HCT116 (cell line): ENCODE measurements around the gene SPAG8. TPM values are rescaled to one million over a fixed set of nuclear protein-coding genes. Genes with fewer than 3 reads are reported as not detected.

ENCODE experiments used
- ATAC-seq: fragments of 200-7000 bp; cut with Tn5 transposase; 2 replicates; pipeline ENCODE4 v1.9.1; 2020; ENCODE audit warnings: mild to moderate bottlenecking, moderate library complexity
- BruUV-seq: library from RNA; stranded (reverse); fragments of 400-500 nt; replicated peaks from 2 replicates; lab custom pipeline; 2021; lab: Mats Ljungman, UMichigan
- CTCF ChIA-PET: fragments of 300-600 bp; sonication (Branson Sonifier 250); formaldehyde crosslinking; loops from one replicate; lab custom pipeline; 2021; ENCODE audit warnings: antibody characterized with exemption; lab: Charles Lee
- POLR2A ChIA-PET: fragments of 300-600, 350-600 bp; sonication (Branson Sonifier 250); formaldehyde crosslinking; loops from one replicate; lab custom pipeline; 2021; ENCODE audit warnings: antibody characterized with exemption; lab: Charles Lee
- RAD21 ChIA-PET, 2 experiments: fragments of 300-600 bp; sonication (Branson Sonifier 250); formaldehyde crosslinking; loops; one replicate each; lab custom pipeline; 2023; ENCODE audit warnings: low total read pairs in 2 of 2; ENCODE audit not compliant: uncharacterized antibody in 2 of 2, unreplicated experiment in 2 of 2, low non-redundant PET in 1 of 2; lab: Charles Lee
- DNase-seq: peaks from one replicate; pipeline ENCODE4 v3.0.0-alpha.2; 2010; ENCODE audit warnings: low read depth, low spot score
- H2AFZ ChIP-seq: fragments of 200-600 bp; shearing (Covaris generic), sonication (generic); 2 replicates; pipeline ENCODE4 v1.6.1; 2017; ENCODE audit warnings: low read depth, mixed run types, mixed read lengths, antibody characterized with exemption, low read length; ENCODE audit not compliant: poor library complexity, severe bottlenecking
- H3K27ac ChIP-seq: 2 replicates; pipeline ENCODE4 v1.5.1; 2012; ENCODE audit warnings: low read depth, low read length
- H3K27me3 ChIP-seq: fragments of 200-600 bp; sonication (generic); 2 replicates; pipeline ENCODE4 v1.6.1; 2016; ENCODE audit warnings: mixed run types, low read length, mixed read lengths; ENCODE audit not compliant: insufficient read depth
- H3K36me3 ChIP-seq, 2 experiments: fragments of 200-500 bp in 1 of 2; fragments of 200-600 bp in 1 of 2; sonication (Bioruptor generic) in 1 of 2; sonication (generic) in 1 of 2; 2 replicates each; pipeline versions ENCODE4 v1.5.1 to v1.6.1; 2014 to 2016; ENCODE audit warnings: low read length in 2 of 2, inconsistent platforms in 1 of 2, mixed read lengths in 1 of 2, mixed run types in 1 of 2; ENCODE audit not compliant: insufficient read depth in 2 of 2, control insufficient read depth in 1 of 2
- H3K4me1 ChIP-seq, 2 experiments: fragments of 200-600 bp in 1 of 2; sonication (generic) in 1 of 2; 2 replicates each; pipeline versions ENCODE4 v1.5.1 to v1.6.1; 2012 to 2017; ENCODE audit warnings: low read length in 2 of 2, inconsistent platforms in 1 of 2, mild to moderate bottlenecking in 1 of 2, mixed read lengths in 1 of 2, mixed run types in 1 of 2, moderate library complexity in 1 of 2; ENCODE audit not compliant: insufficient read depth in 2 of 2, control insufficient read depth in 1 of 2
- H3K4me2 ChIP-seq: fragments of 200-600 bp; sonication (generic); 2 replicates; pipeline ENCODE4 v1.6.1; 2017; ENCODE audit warnings: mixed run types, low read length, mixed read lengths
- H3K4me3 ChIP-seq, 2 experiments: fragments of 200-600 bp in 1 of 2; sonication (generic) in 1 of 2; replicated peaks in 1 of 2; 2 replicates each; pipeline ENCODE4 v1.5.1; 2011 to 2016; ENCODE audit warnings: low read length in 2 of 2, control low read depth in 1 of 2, low read depth in 1 of 2, mild to moderate bottlenecking in 1 of 2, mixed read lengths in 1 of 2, mixed run types in 1 of 2
- H3K79me2 ChIP-seq: fragments of 200-600 bp; sonication (generic); 2 replicates; pipeline ENCODE4 v1.6.1; 2017; ENCODE audit warnings: mild to moderate bottlenecking, mixed run types, low read length, moderate library complexity, mixed read lengths; ENCODE audit not compliant: insufficient read depth
- H3K9ac ChIP-seq: fragments of 200-600 bp; sonication (generic); 2 replicates; pipeline ENCODE4 v1.6.1; 2016; ENCODE audit warnings: low read length, mixed read lengths
- H3K9me2 ChIP-seq: fragments of 200-600 bp; sonication (generic), shearing (Covaris generic); 2 replicates; pipeline ENCODE4 v1.6.1; 2017; ENCODE audit warnings: mixed run types, mild to moderate bottlenecking, moderate library complexity; ENCODE audit not compliant: insufficient read depth
- H3K9me3 ChIP-seq, 2 experiments: fragments of 200-500 bp in 1 of 2; fragments of 200-600 bp in 1 of 2; sonication (Bioruptor generic) in 1 of 2; sonication (generic) in 1 of 2; 2 replicates each; pipeline ENCODE4 v1.6.1; 2014 to 2017; ENCODE audit warnings: low read length in 2 of 2, mixed read lengths in 2 of 2, inconsistent platforms in 1 of 2, low read depth in 1 of 2, mild to moderate bottlenecking in 1 of 2, mixed run types in 1 of 2, moderate library complexity in 1 of 2; ENCODE audit not compliant: control insufficient read depth in 1 of 2, insufficient read depth in 1 of 2
- H4K20me1 ChIP-seq: fragments of 200-600 bp; sonication (generic), shearing (Covaris generic); 2 replicates; pipeline ENCODE4 v1.6.1; 2017; ENCODE audit warnings: mixed run types, mild to moderate bottlenecking, moderate library complexity; ENCODE audit not compliant: insufficient read depth
- ATF3 ChIP-seq: IDR thresholded peaks from 2 replicates; pipeline ENCODE4 v1.6.1; 2012
- CBX3 ChIP-seq: IDR thresholded peaks from 2 replicates; pipeline ENCODE4 v1.6.1; 2012; ENCODE audit warnings: low read depth
- CEBPB ChIP-seq: IDR thresholded peaks from 2 replicates; pipeline ENCODE4 v1.6.1; 2012; ENCODE audit warnings: low read depth
- CTCF ChIP-seq, 3 experiments: fragments of 200-600 bp in 1 of 3; sonication (generic) in 1 of 3; IDR thresholded peaks in 2 of 3; conservative IDR thresholded peaks in 1 of 3; 2 replicates each; pipeline ENCODE4 v1.5.1; 2012 to 2017; ENCODE audit warnings: low read depth in 2 of 3, low read length in 2 of 3, antibody characterized with exemption in 1 of 3, borderline replicate concordance in 1 of 3, control low read depth in 1 of 3, mild to moderate bottlenecking in 1 of 3, mixed read lengths in 1 of 3, mixed run types in 1 of 3, moderate library complexity in 1 of 3; ENCODE audit not compliant: insufficient read depth in 1 of 3
- EGR1 ChIP-seq: IDR thresholded peaks from 2 replicates; pipeline ENCODE4 v1.6.1; 2012; ENCODE audit warnings: low read depth
- EZH2phosphoT487 ChIP-seq: fragments of 200-600 bp; IDR thresholded peaks from 2 replicates; pipeline ENCODE4 v1.6.1; 2018; ENCODE audit warnings: antibody characterized with exemption, borderline replicate concordance
- FOSL1 ChIP-seq: IDR thresholded peaks from 2 replicates; pipeline ENCODE4 v1.6.1; 2012; ENCODE audit warnings: low read depth
- JUND ChIP-seq: IDR thresholded peaks from 2 replicates; pipeline ENCODE4 v1.6.1; 2012
- MAX ChIP-seq: IDR thresholded peaks from 2 replicates; pipeline ENCODE4 v1.6.1; 2012
- POLR2A ChIP-seq: IDR thresholded peaks from 2 replicates; pipeline ENCODE4 v1.7.0; 2011; ENCODE audit warnings: borderline replicate concordance; ENCODE audit not compliant: insufficient read depth, insufficient read length; ENCODE audit errors: extremely low read depth
- POLR2AphosphoS5 ChIP-seq: IDR thresholded peaks from 2 replicates; pipeline ENCODE4 v1.6.1; 2011; ENCODE audit warnings: mild to moderate bottlenecking, low read depth, low read length, moderate library complexity
- REST ChIP-seq: IDR thresholded peaks from 2 replicates; pipeline ENCODE4 v1.6.1; 2012; ENCODE audit warnings: low read depth
- SIN3A ChIP-seq: IDR thresholded peaks from 2 replicates; pipeline ENCODE4 v1.6.1; 2012; ENCODE audit warnings: low read depth
- SP1 ChIP-seq: IDR thresholded peaks from 2 replicates; pipeline ENCODE4 v1.6.1; 2012; ENCODE audit warnings: low read depth
- SRF ChIP-seq: IDR thresholded peaks from 2 replicates; pipeline ENCODE4 v1.6.1; 2012; ENCODE audit warnings: low read depth
- TCF7L2 ChIP-seq: IDR thresholded peaks from 2 replicates; pipeline ENCODE4 v1.7.0; 2011; ENCODE audit warnings: borderline replicate concordance, inconsistent platforms; ENCODE audit not compliant: insufficient read depth, insufficient read length; ENCODE audit errors: extremely low read depth
- YY1 ChIP-seq: IDR thresholded peaks from 2 replicates; pipeline ENCODE4 v1.6.1; 2011; ENCODE audit warnings: low read length, low read depth, moderate library complexity, mild to moderate bottlenecking; ENCODE audit not compliant: insufficient replicate concordance; ENCODE audit errors: extremely low read depth
- ZFX ChIP-seq: fragments of 450-650 bp; IDR thresholded peaks from 2 replicates; pipeline ENCODE4 v1.6.1; 2017
- intact Hi-C: fragments of 100-400 bp; cut with micrococcal nuclease; formaldehyde crosslinking; loops from 2 replicates; pipeline ENCODE4 v1.10.0; 2022
- total RNA-seq: library from RNA; stranded (reverse); gene quantifications from one replicate; pipeline ENCODE4 v1.2.1, GENCODE V29; 2021; ENCODE audit not compliant: unreplicated experiment

SPAG8 gene
- total RNA-seq, 1 experiment from 2014 or later: 0.39 TPM

GRCh38 chr9:35859990-35860339, 47.9 kb upstream of the SPAG8 start:
- RAD21 ChIA-PET: no interaction called here
- POLR2A ChIA-PET: no interaction called here
- no peak for ATAC-seq

More at GRCh38 chr9:35859990-35860339, 47.9 kb upstream of the SPAG8 start:
- no peak overlapping the region for H3K4me3 ChIP-seq
- no peak overlapping the region for H2AFZ ChIP-seq
- H3K79me2 ChIP-seq: no peaks in the 10 kb centered on the region
- H3K9me2 ChIP-seq: no peaks in the 10 kb centered on the region
- H3K9ac ChIP-seq: no peak overlapping the region
- H3K27me3 ChIP-seq: peaks cover 3% of the 10 kb centered on the region; the same call in 1 of the 2 replicates
- no peak overlapping the region for H3K4me2 ChIP-seq
- H4K20me1 ChIP-seq: no peaks in the 10 kb centered on the region
- H3K36me3 ChIP-seq: no peaks in the 10 kb centered on the region
- BruUV-seq: no TSS peak
- no peaks in the 10 kb centered on the region for H3K4me1 ChIP-seq
- CTCF ChIA-PET: interaction anchor here (1.0 kb wide), 1 partner anchor 70 kb away, joined by 3 read pairs; no protein-coding TSS in a partner anchor
- TF ChIP-seq JUND (no peak), YY1 (no peak), SP1 (no peak), ATF3 (no peak), CTCF (IDR thresholded peaks at IDR 0.05 in 2 of 3, conservative IDR thresholded peaks at IDR 0.05 in 1 of 3; ENCODE audit: borderline replicate concordance in 1 of 3, insufficient read depth in 1 of 3, low read depth in 2 of 3, low read length in 2 of 3) (no peak), MAX (no peak), CBX3 (no peak), POLR2A (no peak), REST (no peak), POLR2AphosphoS5 (no peak), EZH2phosphoT487 (no peak), CEBPB (no peak), EGR1 (no peak), SIN3A (no peak), TCF7L2 (no peak), ZFX (no peak), SRF (no peak), FOSL1 (no peak)
- TF ChIP-seq, all 23 proteins: peak for 0
- intact Hi-C loops: no loop called here
- H3K27ac ChIP-seq: no peak overlapping the region
- H3K9me3 ChIP-seq: no peaks in the 10 kb centered on the region
- no peak for DNase-seq
